NCI-H146 treated with DMSO at 0.1 percent for 48 hours (cell line): ENCODE measurements around the gene PPM1L.

ENCODE experiments used
- DNase-seq: peaks from one replicate; lab custom pipeline; 2025; ENCODE audit not compliant: unreplicated experiment; lab: John Stamatoyannopoulos, UW

Gene PPM1L

DNA sequence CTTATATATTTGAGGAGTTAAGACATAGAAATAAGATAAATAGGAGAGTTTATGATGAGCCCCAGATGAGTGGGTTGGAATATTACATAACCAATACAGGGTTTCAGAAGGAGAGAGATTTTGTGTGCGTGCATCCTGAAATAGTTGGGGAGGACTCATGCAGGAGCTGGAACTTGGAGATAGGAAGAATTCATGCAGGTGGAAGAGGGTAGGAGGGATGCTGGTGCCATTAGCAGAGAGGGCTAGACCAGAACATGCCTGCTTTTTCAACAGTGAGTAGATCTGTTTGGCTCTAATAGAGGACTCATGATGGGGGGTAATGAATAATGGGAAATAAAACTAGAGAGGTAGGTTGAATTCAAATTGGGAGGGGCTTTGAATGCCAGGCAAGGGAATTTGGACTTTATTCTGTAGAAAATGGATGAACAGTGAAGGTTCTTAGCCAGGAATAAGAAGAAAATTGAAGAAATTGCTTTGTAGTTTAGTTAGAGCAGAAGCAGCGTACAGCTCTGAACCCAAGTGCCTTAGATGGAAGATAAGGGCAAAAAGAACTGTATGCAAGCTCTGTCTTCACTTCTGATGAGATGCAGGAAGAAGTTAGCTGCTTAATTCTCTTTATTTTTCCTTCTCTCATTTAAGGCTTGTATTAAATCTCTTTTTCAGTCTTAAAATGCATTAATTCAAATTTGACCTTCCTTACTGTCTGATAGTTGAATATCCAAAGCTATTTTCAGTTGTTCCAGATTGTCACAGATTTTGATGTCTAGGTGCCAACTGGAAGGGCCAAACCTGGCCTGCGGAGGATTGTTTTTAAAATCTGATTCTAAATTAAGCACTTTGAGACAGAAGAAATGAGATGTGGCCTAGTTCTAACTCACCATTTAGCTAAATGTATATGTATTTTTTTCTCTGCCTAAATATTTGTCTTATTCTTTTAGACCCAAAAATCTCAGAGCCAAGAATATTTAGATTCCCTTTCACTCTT, 86.3 kb downstream of the PPM1L start:
- no peak for DNase-seq

DNA sequence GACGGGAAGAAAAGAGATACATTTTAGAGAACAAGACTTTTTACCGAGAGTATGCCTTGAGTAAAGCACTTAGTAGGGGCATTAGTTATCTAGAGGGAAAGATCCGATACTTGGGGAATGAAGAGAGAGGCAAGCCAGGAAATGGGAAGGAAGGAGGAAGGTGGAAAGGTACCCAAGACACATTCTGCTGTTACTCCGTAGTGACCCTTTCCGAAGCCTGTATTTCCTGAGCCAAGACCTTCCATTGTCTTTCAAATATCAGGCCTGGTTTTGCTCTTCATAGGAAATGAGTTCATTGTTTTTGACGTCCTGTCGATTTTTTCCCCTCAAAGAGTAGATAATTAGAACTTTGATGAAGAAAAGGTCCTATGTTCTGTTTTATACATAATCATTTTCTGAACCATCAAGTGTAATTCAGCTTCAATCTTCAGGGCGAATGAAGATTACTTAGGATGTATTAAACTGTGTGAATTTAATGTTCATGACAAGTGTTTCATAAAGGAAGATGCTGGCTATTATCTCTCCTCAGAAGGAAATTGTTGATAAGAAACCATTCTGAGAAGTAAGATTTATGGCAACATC, 95.7 kb downstream of the PPM1L start:
- DNase-seq: no peak

DNA sequence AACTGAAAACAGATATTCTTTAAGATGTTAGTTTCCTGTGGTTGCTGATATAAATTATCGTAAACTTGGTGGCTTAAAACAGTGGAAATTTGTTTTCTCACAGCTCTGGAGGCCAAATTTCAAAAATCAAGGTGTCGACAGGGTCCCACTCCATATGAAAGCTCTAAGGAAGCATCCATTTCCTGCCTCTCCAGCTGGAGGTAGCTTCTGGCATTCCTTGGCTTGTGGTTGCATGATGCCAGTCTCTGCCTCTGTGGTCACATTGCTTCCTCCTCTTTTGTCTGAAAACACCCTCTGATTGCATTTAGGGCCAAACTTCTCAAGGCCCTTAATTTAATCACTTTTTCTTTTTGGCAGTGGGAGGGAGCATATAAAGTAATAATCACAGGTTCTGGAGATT, 96.8 kb downstream of the PPM1L start:
- DNase-seq: no peak

DNA sequence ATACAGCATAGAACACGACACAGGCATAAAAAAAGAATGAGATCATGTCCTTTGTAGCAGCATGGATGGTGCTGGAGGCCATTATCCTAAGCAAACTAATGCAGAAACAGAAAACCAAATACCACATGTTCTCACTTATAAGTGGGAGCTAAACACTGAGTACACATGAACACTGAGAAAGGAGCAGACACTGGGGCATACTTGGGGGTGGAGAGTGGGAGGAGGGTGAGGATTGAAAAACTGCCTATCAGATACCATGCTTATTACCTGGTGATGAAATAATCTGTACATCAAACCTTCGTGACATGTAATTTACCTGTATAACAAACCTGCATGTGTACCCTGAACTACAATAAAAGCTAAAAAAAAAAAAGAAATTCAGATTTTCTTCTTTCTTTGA, 100.4 kb downstream of the PPM1L start:
- peak; percentile 27 for DNase-seq

DNA sequence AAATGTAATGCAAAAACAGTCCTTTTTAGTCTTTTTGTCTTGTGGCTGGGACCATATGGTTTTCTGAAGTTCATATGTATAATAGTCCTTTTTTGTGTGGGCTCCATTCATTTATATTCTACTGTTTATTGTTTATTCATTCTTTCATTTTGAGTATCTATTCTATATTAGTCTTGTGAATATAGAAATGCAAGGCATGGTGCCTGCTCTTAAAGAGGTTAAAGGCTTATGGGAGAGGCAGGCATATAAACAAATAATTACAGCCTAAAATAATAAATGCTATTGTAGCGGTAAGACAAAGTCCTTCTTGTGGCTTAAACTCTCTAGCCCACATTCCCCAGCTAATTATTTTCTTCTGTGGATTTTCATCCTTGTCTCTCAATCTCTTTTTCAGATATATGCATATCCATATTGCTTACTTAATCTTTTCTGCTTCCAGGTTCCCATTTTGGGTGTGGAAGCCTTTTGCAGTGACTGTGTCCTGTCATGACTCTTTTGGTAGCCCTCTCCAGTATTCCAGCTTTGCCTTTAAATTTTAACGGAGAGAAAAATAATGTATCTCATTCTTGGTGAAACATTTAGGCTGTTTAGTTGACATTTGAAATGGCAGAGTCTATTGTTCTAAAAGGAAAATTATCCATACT, 101.6 kb downstream of the PPM1L start:
- DNase-seq: no peak

DNA sequence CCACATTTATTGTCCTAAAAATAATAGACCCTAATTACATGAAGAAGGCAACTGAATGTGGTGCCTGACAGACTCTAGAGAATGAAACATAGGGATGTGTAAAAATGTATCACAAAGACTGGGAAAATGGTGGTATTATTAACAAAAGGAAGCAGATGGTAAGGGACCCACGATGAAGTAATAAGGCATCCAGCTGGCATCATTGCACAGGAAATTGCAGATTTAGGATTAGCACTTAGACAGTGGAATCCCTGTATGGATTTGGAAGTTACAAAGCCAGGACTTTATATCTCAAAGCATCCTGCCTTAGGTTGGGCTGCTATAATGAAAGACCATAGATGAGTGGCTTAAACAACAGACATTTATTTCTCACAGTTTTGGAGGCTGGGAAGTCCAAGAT, 104.3 kb downstream of the PPM1L start:
- DNase-seq: peak; percentile 79

DNA sequence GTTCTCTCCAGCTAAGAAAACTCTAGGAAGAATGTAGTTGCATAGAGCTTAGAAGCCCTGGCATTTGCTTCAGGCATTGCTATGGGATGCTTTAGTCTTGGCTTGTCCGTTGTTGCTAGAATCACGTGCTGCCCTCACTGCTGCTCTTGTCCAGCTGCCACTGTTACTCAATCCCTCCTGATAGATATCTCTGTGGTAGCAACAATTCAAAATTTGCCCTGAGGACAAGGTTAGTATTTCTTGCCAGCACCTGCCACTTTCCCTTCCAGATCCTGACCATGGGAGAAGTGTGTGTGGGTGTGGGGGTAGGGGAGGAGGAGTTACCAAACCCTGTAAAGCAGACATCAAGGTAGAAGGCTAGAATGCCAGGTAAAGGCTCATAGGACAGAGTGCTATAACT, 113.8 kb downstream of the PPM1L start:
- DNase-seq: peak; percentile 99

DNA sequence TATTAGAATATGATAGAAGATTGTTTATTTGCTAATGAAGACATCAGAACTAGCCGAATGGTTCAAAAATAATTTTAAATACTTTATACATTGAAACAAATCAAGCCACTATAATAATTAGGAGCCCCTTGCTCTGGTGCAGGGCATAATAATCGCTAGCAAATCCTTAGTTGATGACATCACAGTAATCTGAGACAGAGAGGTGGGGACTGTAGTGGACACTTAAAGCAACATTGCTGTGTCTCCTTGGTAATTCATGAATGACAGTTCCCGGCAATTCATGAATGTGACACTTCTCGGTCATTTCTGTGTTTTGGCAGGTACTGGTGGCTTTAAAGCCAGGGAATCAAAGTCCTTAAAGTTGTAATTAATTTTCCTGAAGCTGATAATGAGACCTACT, 114.3 kb downstream of the PPM1L start:
- peak; percentile 90 for DNase-seq

DNA sequence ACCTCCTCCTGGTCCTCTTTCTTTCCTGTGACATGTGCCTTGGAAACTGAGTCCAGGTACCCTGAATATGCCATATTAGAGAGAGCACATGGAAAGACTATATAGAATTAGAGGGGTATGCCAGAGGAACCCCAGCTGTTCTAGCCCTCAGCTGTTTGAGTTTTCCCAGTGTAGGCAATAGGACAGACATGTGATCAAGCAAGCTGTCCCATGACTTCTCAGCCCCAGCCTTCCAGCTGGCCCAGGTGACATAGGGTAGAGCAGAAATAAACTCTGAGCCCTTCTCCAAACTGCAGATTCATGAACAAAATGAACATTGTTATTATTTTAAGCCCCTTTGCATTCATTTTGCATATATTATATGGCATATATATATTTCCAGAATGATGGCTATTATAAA, 118.7 kb downstream of the PPM1L start:
- no peak for DNase-seq

DNA sequence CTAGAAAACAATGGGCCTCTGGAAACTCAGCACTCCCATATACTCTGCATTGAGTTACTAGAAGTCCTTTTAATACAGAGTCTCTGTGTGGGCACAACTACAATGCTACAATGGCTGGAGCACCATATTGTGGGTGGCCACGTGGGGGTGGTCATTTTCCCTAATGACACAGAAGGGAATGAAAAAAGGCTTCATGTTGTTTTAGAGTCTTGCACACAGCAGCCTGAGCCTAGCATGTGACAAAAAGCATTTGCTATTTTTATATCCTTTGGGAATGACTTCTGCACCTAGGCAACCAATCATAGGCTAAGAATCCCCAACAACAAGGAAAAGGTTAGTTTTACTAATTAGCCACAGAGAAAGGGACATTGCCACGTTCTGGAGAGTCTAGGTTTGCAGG, 120.6 kb downstream of the PPM1L start:
- no peak for DNase-seq

DNA sequence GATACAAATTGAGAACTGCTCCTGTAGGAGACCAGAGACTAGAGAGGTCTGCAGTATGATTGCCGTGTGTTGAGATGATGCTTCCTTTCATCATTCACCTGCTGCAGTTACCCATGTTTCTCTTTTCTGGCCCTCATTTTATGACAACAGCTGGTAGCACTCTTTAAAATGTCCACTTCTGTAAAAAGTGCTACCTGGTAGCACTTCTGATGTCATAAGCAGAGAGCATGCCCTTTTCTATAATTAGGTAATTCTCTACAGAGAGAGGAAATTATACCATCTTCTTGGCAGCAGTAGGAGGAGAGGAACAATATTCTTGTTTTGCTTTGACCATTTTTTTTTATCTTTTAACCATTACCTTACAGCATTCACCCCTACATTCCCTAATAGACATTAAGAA, 123.8 kb downstream of the PPM1L start:
- no peak for DNase-seq

DNA sequence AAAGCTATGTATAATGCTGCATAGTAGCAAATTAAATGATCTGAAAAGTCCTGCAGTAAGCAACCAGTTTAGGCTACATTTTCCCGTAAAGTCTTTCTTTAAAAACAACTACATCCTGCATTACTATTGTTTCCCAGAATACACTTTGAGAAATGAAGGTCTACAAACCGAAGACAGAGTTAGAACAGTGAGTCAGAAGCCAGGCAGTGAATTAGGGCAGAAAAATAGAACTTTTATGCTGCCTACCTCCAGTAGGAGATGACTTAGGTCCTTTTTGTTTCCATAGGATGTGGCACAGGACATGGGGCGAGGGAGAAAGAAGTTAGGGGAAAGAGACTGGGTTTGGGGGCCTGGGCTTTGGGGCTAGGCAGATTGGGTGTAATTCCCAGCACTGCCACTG, 127.3 kb downstream of the PPM1L start:
- no peak for DNase-seq

DNA sequence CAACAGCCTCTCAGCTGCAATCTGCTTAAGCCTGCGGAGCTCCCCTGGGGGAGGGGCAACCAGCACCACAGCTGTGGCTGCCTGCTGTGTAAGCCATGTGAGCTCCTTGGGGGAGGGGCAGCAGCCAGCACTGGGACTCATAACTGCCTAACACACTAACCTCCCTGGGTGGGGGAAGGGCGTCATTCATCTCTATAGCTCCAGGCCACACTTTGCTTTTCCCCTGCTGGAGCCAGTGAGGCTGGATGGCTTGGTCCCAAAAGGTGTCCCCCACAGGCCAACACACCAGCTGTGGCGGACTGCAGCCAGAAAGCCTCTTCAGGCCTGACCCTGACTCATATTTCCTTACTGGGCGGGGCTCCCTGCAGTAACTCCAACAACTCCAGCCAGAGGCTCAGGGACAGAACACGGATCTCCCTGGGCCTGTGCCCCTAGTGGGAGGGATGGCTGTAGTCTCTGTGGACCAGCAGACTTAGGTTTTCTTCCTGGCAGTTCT, 129.8 kb downstream of the PPM1L start:
- DNase-seq: no peak

DNA sequence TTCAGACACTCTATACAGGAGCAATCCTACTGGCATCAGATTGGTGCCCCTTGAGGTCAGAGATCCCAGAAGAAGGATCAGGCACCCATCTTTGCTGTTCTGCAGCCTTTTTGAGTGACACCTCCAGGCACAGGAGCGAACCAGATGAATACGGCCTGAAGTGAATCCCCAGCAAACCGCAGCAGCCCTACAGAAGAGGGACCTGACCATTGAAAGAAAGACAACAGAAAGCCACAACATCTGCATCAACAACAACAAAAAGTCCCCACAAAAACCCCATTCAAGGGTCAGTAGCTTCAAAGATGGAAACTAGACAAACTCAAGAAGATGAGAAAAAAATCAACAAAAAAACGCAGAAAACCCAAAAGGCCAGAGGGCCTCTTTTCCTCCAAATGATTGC, 130.4 kb downstream of the PPM1L start:
- DNase-seq: no peak

DNA sequence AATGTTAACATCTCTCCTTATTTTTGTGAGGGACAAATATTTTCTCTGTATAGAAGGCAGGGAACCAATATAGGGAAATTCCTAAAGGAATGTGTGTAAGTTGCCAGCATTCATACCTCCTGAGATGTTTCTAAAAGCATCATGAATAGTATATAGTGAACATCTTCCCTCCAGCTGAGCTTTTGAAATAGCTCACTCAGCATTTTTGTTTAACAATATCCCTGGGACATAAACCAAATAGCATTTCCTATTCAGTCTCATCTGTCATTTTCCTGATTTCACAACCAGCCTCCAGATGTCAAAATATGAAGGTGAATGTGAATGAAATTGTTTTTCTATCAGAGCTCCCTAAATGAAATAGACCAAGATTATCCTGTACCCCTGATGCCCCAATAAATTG, 137.2 kb downstream of the PPM1L start:
- DNase-seq: no peak

DNA sequence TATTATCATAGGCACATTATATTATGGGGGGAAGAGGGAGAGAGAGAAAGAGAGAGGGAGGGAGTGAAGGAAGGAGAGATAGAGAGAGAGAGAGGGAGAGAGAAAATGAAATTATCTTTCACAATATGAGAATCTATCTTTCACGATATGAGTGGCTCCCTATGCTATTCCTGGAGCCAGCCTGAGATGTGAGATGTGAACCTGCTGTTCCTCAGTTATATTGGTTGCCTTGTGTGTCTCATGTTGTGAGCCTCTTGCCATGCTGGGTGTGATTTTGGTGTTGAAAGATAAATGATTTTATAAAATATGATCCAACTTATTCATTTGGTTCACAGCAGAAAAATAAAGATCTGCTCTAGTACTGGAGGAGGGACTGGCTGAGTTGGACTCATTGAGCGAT, 148.7 kb downstream of the PPM1L start:
- no peak for DNase-seq

DNA sequence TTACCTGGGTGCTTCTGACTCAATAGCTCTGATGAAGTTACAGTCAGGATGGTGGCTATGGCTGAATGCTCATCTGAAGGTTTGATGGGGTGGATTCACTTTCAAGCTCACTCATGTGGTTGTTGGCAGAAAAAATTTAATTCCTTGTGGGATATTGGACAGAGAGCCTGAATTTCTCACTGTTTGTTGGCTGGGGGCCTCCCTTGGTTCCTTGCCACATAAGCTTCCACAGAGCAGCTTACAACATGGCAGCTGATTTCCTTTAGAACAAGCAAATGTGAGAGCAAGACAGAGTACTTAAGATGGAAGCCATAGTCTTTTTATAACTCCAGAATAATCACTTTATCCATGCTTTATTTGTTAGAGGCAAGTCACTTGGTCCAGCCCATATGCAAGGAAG, 150.6 kb downstream of the PPM1L start:
- no peak for DNase-seq

DNA sequence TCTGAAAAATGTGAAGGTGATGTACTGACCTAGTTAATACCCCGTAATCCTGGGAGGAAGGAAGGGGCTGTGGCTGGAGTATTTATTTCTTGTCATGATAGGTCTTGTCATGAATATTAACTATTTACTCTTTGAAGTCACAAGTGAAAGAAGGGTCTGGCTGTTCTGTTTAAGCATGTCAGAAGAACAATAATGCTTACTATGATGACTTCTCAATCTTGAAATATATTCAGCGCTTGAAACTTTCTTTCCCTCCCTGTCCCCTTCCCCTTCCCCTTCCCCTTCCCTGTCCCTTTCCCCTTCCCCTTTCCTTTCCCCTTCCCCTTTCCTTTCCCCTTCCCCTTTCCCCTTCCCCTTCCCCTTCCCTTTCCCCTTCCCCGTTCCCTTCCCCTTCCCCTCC, 153.9 kb downstream of the PPM1L start:
- no peak for DNase-seq

DNA sequence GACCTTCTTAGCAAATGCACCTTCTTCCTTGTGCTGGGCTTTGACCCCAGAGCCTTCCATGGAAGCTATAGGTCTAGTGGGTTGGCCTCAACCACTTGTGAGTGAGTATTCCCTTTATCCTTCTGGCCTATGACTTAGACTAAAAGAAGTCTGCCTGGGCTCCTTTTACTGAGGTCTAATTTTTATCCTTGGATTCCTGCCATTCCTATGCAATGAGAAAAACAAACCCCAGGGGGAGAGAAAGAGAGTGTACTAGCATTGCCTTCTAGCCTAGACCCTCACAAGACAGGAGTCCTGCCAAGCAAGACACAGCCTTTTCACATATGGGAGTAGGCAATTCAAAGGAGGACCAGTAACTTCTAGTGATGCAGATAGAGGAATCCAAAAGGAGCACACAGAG, 155.4 kb downstream of the PPM1L start:
- no peak for DNase-seq

DNA sequence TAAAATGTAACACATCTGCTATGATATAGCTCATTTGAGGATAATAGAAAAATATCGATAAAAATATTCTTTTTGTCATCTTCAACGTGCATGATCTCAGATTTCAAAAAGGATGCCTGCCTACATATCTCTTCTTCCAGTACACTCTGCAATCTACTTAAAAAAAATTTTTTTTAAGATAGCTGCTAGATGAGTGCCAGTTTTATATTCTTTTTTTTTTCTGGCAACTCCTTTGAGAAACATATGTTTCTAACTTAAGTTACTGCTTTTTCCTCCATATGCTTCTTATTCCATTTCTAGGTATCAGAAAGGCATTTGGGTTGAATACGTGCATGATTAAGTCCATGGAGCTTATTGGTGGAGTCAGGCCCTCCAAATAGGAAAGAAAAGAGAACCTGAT, 160.4 kb downstream of the PPM1L start:
- no peak for DNase-seq

DNA sequence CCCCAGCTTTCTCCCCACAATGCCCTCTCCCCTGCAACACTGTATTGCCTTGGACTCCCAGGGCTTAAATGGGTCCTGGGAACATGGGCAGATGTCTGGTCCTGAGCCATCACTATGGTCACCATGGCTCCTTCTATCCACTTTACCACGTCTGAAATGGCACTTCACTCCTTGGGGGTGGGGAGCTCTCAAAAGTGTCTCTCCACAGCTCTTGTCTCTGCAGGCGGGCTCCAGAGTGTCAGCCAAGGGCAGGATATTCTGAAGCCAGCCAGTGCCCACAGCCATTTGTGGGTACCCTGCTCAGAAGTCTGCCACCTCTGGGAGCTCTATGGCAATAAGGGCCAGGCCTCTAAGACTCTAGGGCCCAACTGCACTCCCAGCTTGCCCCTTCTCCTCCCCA, 163.9 kb downstream of the PPM1L start:
- DNase-seq: no peak
